ENCODE results near the gene MRPL44.

MRPL44 gene

DNA sequence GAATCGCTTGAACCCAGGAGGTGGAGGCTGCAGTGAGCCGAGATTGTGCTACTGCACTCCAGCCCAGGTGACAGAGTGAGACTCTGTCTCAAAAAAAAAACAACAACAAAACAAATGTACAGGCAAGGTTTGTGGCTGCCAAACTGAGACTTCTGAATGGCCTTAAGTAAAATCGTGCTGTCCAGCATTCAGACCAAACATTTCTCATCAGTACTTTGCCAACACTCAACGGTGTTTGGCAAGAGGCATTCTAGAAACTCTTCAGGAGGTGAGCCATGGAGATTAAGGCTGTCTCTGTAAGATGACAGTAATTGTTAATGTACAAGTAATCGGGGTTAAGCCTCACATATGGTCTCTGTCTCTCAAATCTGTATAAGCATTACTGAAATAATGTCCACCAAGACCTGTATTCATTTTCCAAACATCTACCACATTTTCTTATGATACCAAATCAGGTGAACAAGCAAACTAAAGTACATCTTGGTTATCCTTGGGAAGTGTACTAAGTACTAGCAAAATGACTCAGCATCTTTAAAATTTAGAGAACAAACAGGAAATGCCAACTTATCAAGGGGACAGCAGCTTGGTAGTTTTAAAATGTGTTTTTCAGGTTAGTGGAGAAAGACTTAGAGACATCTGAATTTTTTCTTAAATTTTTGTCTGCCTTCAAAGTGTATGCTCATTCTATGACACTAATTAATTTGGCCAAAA, 52.5 kb downstream of the MRPL44 start:
- no peak for ATAC-seq

DNA sequence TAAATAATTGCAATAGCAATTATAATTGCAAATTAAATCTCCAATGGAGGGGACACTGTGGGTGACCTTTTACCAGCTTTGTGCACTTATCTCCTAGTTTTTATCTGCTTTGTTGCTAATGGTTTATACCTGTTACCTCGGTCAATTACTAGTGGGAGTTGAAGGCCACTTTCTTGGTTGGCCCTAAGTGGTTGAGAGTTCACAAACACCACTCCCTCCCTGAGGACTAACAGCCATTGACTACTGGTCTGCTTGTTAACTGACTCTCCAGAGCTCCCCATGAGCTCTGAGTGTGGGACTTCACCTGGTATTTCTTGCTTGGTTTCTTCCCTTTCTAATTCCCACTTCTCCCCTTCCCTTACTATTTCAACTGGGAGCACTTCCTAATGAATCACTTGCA, 54.6 kb downstream of the MRPL44 start:
- ATAC-seq = no peak

DNA sequence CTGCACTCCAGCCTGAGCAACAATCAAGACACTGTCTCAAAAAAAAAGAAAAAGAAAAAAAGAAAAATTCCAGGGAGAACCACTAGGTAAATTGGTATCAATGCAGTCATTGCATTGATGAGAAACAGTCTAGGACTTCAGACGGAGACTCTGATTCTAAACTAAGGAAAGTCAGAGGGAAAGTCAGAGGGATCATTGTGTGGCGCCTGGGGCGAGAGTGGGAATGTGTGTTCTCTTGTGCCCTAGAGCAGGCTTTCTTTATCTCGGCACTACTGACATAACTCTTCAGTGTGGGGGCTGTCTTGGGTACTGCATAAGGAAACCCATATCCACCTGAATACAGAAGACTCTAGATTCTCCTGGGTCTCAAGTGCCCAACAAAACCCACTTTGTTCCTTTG, 57.1 kb downstream of the MRPL44 start:
- no peak for ATAC-seq

DNA sequence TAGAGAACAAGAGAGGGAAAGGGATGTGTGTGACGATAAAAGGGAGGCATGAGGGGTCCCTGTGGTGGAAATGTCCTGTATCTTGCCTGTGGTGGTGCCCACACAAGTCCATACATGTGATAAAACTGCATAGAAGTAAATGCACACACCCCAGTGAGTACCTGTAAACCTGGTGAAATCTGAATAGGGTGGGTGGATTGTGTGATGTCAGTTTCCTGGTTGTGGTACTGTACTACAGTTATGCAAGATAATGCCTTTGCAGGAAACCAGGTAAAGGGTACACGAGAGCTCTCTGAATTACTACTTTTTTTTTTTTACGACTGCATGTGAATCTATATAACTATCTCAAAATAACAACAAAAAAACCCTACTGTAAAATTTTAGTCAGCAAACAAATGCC, 59.7 kb downstream of the MRPL44 start:
- ATAC-seq = peak in 1 of 2 donors; percentile 56

Measured in activated CD4-positive, CD25-positive, alpha-beta regulatory T cell treated with anti-CD3 and anti-CD28 coated beads, Interleukin-2, amount 50 U/mL, for 24 hours (primary cell).